Activated CD8-positive, alpha-beta memory T cell treated with anti-CD3 and anti-CD28 coated beads, Interleukin-2, amount 50 U/mL, for 4 hours (primary cell): ENCODE data around the gene EYA2.

Experiments used
- DNase-seq: peaks from one replicate; pipeline ENCODE4 v3.0.0-alpha.2; 2020

Gene EYA2

DNA sequence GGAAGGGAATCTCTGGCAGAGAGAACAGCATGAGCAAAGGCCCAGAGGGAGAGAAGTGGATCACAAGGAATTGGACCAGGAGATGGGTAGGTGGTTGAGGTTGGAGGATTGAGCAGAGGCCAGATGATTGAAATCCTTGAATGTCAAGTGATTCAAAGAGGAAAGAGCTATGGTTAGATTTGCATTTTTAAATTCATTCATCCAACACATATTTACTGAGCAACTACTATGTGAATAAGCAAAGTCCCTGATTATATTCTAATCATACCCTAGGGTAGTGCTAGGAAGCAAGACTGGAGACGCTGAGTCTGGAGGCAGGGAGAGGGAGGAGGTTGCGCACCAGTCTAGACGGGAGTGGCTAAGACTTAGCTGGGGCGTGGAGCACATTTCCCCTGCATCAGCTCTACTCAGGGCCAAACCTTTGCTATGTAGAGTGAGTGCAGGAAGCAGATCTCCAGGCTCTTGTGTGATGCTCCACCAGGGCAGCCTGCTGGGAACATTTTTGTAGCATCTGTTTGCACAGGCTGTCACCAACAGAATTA is 40.2 kb downstream of the EYA2 start:
- DNase-seq = no peak

DNA sequence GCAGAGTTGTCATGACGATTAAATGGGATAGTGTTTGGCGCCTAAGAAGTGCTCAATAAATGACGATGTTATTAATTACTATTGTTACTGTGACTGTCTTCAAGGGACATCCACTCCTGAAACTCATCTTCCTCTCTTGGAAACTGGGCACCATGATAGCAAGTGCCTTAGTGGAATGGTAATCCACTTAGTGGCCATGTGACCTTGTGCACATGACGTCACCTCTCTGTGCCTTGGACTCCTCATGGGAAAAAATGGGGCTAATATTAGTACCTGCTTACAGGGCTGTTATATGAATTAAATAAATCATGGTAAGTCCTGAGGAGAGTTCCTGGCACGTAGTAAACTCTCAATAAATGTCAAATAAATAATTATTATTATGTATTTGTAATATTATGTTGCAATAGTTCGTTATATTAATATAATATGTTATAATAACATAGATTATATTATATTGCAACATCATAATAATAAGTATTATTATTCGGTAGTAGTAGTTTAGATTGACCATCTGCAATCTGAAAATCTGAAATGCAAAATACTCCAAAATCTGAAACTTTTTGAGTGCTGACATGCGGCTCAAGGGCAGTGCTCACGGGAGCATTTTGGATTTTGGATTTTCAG is 40.9 kb downstream of the EYA2 start:
- DNase-seq = no peak

DNA sequence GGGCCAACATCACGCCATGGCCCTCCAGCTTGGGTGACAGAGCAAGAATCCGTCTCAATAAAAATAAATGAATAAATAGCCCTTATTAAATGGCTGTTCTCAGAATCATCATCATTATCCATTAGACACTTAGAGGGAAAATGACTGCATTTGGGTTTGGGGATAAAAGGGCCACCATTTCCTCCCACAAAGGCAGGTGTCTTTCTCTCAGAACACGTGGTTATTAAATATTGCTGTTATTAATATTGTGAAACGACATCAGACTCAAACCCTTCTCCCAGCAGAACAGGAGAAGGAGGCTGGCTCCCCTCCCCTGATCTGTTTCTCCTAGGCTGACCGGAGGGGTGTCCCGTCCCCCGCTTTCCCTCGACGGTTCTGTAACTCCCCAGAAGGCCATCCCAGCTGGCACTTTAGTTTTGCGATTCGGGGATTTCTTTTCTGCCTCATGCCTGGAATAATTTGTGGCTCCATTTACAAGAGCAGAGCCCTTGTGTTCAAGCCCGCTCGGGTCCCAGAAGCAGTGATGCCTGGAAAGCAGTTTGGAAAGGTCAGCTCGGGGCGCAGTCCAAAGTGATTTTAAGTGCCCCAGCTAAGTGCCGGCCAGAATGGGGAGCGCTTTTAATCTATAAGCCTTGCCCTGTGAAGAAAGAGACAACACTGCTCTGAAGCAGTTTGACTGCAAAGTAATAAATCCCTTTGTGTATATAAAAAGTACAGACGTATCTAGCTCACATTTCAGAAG is 41.9 kb downstream of the EYA2 start:
- DNase-seq = no peak

DNA sequence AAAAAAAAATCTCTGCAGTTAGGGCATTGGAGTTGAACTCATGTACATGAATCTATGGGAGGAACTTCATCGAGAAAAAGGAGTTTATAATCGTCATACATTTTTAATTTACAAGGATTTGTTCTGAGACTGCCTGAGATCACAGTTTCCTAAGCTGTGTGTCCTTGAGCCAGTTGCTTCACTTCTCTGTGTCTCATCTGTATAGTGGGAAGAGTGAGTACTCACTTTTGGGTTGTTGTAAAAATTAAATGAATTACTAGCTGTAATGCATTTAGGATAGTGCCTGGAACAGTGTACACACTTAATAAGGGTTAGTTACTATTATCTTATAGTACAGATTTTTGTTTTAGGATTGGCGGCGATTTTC is 42.5 kb downstream of the EYA2 start:
- no peak for DNase-seq

DNA sequence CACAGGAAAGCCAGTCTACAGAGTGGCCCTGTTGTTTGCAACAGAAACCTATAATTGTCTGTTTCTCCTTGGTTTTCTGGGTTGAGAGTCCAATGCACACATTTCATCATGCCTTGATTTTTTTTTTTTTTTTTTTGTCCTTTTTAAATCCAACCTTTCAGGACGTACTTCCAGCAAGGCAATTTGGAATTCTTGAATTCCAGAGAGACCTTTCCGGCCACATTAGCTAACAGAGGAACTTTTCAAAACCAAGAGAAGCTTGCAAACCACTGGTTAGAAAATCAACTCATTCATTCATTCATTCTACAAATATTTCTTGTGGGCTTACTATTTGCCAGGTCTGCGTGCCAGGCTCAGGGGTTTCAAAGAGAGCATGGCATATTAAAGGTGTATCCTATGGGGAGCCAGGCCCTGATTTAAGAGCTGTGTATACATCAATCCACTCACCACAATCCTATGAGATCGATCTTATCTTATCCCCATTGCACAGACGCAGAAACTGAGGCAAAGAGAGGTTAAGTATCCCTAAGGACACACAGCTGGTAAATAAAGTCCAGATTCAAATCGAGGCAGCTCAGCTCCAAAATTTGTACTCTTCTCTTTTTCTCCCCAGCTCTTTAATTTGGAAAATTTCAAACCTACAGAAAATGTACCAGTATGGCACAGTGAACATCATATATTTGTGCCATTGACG is 43.0 kb downstream of the EYA2 start:
- DNase-seq = no peak

DNA sequence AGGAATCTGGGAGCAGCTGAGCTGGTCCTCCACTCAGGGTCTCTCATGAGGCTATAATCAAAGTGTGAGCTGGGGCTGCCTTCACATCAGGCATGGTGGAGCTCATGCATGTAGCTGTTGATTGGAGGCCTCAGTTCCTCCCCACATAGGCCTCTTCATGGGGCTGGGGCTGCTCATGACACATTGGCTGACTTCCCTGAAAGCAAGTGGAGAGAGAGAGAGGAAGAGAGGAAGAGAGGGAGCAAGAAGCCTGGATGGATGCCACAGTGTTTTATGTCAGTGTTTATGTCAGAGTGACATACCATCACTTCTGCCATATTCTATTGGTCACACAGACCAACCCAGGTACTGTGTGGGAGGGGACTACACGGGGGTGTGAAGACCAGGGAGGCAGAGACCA is 43.8 kb downstream of the EYA2 start:
- no peak for DNase-seq

DNA sequence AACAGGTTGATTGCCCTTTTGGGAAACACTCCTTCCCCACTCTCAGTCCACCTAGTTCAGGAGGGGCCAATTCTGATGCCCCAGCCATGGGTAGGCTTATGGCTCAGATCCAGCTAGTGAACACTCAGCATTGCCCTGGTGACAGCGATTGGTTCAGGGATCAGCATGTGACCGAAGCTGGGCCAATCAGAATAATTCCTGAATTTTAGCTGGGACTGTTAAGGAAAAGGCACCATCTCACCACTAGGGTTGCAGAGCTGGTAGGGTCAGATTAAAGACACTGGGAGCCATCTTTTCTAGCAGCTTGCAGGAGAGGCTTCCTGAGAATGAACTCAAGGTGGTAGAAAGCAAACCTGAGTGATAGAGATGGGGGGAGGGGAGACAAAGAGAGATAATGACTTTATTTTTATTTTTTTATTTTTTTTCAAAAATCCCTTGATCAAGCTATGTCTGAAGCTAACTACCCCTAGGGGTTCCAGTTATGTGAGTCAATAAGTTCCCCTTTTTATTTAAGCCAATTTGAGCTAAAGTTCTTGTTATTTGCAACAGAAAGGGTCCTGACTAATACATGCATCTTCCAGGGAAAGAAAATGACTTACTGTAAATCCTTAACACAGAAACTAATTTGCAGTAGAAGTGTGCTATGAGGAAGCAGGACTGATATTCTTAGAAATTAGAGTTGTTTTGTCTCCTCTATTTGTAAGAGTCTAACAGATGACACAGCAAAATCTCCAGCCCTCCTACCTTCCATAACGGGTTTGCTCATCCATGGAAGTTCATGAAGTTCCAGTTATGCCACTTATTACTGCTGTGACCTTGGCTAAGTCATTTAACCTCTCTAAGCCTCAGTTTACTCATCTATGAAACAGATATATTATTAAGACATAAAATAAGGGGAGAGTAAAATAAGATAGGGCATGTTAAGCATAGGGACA is 44.7 kb downstream of the EYA2 start:
- no peak for DNase-seq

DNA sequence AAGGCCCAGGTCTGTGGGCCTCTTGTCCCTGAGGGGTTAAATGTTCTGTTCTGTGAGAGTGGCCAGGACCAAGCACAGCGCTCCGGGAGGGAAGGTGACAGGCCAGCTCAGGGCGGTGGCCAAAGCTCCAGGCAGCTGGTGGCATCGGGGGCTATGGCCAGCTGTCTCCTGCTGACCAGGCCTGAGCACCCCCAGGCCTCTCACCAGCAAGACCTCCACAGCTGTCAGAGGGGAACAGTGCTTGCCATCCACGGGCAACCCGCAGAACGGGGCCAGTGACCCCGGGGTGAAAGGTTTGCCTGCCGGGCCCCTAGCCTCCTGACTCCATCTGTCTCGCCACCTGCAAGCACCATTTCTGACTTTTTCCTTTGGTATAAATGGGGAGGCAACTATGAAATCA is 46.0 kb downstream of the EYA2 start:
- DNase-seq = no peak

DNA sequence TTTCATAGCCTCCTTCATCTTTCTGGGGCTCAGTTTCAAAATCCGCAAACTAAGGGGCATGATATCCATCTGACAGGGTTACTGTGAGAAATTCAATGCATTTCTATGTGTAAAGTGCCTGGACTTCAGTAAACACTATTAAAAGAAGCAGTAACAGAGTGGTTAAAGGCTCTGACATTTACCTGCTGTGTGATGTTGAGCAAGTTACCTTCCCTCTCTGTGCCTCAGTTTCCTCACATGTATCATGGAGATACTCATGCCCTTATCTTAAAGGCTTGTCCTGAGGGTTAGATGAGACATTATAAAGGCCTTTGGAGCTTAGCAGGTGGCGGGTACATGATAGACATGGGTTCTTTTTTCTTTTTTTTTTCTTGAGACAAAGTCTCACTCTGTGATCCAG is 46.8 kb downstream of the EYA2 start:
- DNase-seq = no peak

DNA sequence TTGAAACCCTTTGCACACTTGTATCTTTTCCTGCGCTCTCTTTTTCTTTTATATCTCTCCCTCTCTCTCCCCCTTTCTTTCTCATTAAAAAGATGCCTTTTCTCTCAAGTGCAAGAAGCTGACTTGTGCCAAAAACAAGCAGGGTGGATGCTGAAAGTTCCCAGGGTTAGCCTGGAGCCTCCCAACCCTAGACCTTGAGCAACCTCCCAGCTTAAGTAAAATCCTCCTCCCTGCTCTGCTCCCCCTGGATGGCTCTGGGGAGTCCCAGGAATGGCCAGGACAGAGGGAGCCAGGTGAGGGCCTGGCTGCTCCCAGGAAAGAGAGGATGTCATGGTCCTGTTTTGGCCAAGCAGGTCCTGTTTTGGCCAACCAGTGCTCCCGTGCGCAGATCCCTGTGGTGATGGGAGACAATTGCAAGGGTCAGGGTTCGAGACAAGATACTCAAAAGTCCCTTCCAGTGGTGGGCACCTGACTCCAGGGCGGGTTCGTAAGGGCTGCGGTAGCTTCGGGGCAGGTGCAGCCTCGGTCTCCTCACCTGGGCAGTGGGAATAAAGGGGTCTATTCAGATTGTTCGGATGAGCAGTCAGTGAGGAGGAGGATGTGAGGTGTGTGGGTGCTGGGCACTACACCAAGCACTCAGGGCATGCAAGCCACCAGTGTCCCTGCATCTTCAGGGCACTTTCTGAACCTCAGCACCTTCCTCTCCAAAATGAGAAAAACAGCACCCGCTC is 49.4 kb downstream of the EYA2 start:
- DNase-seq = no peak

DNA sequence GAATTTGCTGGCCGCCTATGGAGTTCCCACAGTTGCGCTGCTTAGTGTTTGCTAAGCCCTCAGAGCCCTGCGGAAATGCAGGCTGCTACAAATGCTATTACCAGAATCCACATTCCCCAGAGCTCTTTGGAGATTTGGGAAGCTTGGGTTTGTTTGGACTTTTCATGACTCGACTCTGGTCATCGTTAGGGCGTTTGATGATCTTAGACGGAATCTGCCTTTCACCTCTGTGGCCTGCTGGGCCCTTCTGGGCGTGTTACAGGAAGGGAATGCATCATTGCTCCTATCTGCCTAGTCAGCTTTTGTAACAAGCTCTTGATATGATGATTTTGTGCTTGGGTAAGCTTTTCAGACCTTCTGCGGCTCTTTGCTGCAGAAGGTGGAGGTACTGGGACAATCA is 50.8 kb downstream of the EYA2 start:
- DNase-seq = no peak

DNA sequence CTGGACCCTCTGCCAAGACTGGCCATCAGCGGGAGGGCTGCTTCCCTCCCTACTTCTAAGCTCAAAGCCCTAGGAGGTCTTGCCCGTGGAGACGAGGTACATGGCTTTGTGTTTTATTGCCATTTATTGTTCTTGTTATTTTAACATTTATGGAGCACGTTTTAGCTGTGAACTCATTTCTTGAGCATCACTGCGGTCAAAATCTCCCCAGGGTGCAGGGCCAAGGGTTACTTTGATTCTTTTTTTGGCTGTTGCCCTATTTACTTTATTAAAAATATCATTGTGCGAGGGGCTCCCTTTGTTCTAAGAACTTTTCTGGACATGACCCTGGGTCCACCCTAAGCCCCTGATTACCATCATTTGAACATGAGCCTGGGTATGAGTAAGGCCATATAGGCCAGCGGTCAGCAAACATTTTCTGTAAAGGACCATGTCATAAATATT is 51.6 kb downstream of the EYA2 start:
- no peak for DNase-seq

DNA sequence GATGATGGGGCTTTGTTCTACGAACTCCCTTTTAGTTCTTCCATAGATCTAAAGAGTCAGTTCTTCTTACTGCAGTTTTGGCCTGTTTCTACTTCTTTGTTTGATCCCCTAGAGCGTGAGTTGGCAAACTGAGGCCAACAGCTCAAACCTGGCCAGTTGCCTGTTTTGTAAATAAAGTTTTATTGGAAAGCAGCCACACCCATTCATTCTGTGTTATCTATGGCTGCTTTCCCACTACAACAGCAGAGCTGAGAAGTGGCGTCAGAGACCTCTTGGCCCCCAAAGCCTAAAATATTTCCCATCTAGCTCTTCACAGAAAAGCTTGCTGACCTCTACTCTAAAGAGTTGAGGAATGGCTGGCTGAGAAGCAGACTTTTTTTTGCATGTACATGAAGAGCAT is 52.2 kb downstream of the EYA2 start:
- DNase-seq = no peak

DNA sequence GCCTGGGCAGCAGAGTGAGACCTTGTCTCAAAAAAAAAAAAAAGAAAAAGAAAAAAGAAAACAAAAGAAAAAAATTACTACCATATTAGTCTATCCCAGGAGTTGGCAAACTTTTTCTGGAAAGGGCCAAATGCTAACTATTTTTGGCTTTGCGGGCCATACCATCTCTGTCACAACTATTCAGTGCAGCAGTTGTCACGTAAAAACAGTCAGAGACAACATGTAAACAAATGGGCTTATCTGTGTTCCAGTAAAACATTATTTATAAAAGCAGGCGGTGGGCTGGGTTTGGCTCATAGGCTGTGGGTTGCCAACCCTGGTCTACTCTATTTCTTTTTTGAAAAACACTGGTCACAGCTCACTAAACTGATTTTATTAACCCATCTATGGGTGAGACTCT is 53.4 kb downstream of the EYA2 start:
- no peak for DNase-seq

DNA sequence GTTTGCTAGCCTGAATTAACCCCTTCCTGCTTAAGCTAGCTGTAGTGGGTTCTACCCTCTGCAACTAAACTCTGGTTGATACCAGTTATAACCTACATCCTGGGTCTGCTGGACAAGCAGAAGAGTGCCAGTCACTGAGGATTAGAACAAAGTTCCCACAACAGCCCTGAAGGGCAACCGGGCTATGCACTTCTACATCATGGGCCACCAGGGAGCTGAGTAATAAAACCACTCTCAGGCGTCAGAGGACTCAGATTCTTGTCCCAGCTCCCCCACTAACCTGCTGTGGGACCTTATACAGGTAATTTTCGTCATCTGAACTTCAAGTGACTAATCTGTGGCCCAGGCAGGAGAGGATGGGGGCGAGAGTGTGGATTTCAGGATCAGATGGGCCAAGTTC is 56.8 kb downstream of the EYA2 start:
- DNase-seq = no peak

DNA sequence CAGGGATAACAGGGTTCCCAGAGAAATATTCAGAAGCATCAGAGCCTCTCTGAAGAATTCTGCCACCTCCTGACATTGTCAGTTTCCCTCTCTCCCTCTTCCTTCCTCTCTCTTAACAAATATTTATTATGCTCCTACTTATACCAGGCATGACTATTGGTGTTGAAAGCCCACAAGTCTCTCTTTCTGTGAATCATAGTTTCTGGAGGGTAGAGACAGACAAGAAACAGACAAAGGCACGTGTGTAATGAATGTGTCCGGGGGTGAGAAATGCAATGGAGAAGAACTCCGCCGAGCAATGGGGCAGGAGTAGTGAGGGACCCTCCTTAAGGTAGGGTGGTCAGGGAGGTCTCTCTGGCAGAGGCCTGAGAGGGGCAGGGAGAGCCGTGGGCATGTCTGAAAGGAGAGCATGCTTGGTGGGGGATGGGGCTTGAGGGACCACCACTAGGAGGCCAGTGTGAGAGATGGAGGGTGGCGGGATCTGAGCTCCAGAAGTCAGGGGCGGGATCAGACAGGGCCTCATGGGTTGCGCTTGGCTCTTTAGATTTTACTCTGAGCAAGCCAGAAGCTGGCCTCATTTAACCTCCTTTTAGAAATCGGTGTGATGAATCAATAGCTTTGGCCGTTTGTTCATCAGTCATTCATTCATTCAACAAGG is 57.3 kb downstream of the EYA2 start:
- no peak for DNase-seq

DNA sequence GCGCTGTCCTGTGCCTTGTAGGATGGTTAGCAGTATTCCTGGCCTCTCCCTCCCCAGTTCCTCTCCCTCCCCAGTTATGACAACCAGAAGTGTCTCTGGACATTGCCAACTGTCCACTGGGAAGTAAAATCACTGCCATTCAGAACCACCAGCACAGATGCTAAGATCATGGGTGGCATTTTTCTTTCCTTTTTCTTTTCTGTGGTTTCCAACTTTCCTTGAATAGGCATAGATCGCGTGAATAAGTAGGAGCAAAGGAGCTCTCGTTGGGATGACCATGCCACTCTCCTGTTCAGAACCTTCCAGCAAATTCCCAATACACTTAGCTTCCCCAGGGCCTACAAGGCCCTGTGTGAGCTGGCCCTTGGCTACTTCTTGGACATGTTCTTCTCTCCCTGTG is 59.0 kb downstream of the EYA2 start:
- DNase-seq = no peak

DNA sequence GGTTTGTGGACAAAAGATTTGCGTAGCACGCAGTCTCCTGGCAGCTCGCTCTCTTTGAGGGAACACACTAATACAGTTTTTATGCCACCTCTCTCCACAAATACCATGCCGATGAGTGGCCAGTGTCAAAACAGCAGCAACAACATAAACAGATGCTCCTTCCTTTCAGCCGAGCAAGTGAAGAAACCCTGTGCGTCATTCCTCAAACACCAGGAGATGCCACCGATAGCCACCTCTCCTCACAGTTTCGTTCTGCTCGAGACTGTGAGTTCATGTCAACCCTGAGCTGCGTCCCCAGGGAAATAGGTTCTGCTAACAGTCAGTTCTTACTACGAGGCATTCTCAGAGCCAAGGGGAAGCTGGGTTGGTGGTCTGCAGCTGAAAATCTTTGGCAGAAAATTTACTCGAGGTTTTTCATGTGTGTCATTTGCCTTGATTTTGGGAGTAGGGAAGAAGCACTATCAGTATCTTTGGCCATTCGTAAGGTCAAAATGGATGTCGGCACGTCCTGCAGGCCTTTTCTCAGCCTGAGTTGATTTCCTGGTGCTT is 59.9 kb downstream of the EYA2 start:
- DNase-seq = no peak

DNA sequence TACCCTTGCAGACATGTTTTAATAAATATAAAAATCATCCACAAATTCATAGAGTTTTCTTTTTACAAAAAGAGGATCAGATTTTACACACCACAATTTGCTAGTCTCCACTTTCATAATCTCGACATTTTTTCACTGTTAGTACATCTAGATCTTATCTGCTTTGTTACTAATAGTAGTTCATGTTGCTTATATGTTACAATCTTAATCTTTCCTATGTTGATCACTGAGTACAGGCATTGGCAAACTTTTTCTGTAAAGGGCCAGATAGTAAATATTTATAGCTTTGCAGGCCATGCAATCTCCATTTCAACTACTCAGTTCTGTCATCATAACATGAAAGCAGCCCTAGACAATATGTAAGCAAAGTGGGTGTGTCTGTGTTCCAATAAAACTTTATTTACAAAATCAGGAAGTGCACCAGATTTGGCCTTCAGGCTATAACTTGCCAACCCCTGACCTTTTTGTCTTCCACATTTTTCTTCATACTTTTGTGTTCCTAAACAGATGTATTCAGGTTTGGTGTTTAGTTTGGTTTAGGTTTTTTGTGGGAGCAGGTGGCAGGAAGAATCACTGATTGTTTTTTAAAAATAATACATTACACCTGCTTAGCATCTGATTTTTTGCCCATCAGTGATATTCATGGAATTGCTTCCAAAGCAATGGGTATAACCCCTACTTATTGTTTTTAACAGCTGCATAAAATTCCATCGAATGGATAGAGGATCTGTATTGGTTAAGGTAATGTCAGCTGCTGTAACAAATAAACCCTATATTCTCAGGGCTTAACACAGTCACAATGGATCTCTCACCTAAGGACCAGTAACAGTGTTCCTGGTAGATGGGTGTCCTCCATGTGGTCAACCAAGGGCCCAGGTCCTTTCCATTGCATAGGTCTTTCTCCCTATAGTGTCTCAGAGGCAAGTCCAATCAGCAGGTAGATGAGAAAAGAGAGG is 61.2 kb downstream of the EYA2 start:
- DNase-seq = no peak

DNA sequence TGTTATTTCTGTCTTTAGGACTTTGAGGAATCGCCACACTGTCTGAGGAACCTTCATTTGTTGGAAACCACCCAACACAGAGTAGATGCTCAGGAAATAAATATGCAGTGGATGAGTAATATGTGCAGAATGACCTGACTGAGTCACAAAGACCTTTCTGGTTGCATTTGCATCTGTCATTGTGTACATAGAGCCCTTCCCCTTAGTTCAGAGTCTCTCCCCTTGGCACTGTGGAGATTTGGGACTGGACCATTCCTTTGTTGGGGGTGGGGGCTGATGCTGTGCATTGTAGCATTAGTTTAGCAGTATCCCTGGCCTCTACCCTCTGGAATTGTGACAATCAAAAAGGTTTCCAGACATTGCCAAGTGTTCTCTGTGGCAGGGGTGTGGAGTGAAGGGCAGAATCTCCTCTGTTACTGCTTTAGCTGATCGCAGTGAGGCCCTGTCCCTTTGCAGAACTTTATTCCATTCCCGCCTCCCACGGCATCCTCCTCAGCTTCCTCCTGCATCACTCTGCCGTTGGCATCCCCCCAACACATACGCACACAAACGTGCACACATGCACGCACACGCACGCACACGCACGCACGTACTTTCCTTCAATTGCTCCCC is 64.5 kb downstream of the EYA2 start:
- DNase-seq = no peak
